Stomach (tissue), 4 donors: ENCODE data around the gene RABGAP1.

Experiments used
- CTCF ChIP-seq, 7 experiments: fragments of 450-650 bp in 4 of 7; fragments of 200-600 bp in 3 of 7; sonication (generic) in 3 of 7; IDR thresholded peaks; one replicate each; pipeline ENCODE4 v1.5.1; 2016 to 2019; ENCODE audit warnings: antibody characterized with exemption in 7 of 7, control low read depth in 2 of 7, mild to moderate bottlenecking in 1 of 7
- POLR2A ChIP-seq, 4 donors: fragments of 450-650 bp; IDR thresholded peaks; one replicate each; pipeline ENCODE4 v1.6.1; 2016; ENCODE audit warnings: antibody characterized with exemption in 4 of 4, control low read depth in 2 of 4, mild to moderate bottlenecking in 1 of 4, moderate library complexity in 1 of 4

DNA sequence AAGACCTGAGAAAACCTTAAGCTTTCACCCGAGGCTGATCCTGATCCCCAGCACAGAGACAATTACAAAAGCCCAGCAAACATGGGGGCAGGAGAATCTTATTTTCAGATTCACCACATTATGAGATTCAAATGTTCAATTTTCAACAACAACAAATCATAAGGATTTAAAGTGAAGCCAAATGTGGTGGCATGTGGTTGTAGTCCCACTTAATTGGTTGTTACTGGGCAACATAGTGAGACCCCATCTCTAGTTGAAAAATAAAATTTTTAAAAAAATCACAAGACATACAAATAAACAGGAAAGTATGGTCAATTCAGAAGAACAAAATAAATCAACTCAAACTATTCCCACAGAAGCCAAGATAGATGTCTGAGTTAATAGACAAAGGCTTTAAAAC is 3.9 kb upstream of the RABGAP1 start:
- TF ChIP-seq POLR2A (IDR thresholded peaks at IDR 0.05) (no peak), CTCF (IDR thresholded peaks at IDR 0.05) (no peak)
